DOHH2 (cell line): ENCODE measurements around the gene SERP1.

Source experiments
- EZH2phosphoT487 ChIP-seq: fragments of 200-600 bp; sonication (generic); IDR thresholded peaks from 2 replicates; pipeline ENCODE4 v1.6.1; 2017; ENCODE audit warnings: borderline replicate concordance, mild to moderate bottlenecking, antibody characterized with exemption, low read length, moderate library complexity, mixed read lengths
- TF ChIP-seq, protein P1 (sequence below): fragments of 200-600 bp; sonication (generic); IDR thresholded peaks from one replicate; pipeline ENCODE4 v1.5.1; 2014; ENCODE audit warnings: antibody characterized with exemption, mild to moderate bottlenecking, low read depth, low read length; ENCODE audit not compliant: poor library complexity, severe bottlenecking

DNA sequence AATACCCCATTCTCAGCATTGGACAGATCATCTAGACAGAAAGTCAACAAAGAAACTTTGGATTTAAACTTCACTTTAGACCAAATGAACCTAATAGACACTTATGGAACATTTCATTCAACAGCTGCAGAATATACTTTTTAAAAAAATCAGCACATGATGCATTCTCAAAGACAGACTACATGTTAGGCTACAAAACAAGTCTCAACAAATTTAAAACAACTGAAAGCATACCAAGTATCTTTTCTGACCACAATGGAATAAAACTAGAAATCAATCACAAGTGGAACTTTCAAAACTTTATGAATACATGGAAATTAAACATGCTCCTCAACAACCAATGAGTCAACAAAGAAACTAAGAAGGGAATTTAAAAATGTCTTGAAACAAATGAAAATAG is 37.9 kb downstream of the SERP1 start:
- TF ChIP-seq EZH2phosphoT487, result no peak
- TF ChIP-seq, protein P1, sequence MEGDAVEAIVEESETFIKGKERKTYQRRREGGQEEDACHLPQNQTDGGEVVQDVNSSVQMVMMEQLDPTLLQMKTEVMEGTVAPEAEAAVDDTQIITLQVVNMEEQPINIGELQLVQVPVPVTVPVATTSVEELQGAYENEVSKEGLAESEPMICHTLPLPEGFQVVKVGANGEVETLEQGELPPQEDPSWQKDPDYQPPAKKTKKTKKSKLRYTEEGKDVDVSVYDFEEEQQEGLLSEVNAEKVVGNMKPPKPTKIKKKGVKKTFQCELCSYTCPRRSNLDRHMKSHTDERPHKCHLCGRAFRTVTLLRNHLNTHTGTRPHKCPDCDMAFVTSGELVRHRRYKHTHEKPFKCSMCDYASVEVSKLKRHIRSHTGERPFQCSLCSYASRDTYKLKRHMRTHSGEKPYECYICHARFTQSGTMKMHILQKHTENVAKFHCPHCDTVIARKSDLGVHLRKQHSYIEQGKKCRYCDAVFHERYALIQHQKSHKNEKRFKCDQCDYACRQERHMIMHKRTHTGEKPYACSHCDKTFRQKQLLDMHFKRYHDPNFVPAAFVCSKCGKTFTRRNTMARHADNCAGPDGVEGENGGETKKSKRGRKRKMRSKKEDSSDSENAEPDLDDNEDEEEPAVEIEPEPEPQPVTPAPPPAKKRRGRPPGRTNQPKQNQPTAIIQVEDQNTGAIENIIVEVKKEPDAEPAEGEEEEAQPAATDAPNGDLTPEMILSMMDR, result no peak
